Neuronal stem cell (in vitro differentiated cells): ENCODE results near the gene MORF4L1.

Experiments
- DNase-seq: peaks from one replicate; pipeline ENCODE4 v3.0.0-alpha.2; 2013; ENCODE audit warnings: low spot score
- H2AFZ ChIP-seq: one replicate; pipeline ENCODE4 v1.6.1; 2013; ENCODE audit warnings: mild to moderate bottlenecking, low read length, inconsistent platforms
- H2AK5ac ChIP-seq: 2 replicates; pipeline ENCODE4 v1.6.1; 2013; ENCODE audit warnings: low read depth, mild to moderate bottlenecking, inconsistent platforms, low read length, moderate library complexity, mixed read lengths
- H2BK120ac ChIP-seq: 2 replicates; pipeline ENCODE4 v1.6.1; 2013; ENCODE audit warnings: low read depth, mild to moderate bottlenecking, inconsistent platforms, low read length, moderate library complexity, mixed read lengths
- H2BK12ac ChIP-seq: one replicate; pipeline ENCODE4 v1.6.1; 2013; ENCODE audit warnings: low read length, inconsistent platforms
- H2BK15ac ChIP-seq: 2 replicates; pipeline ENCODE4 v1.6.1; 2013; ENCODE audit warnings: mild to moderate bottlenecking, low read length, inconsistent platforms, mixed read lengths
- H2BK5ac ChIP-seq: one replicate; pipeline ENCODE4 v1.6.1; 2013; ENCODE audit warnings: inconsistent platforms, mild to moderate bottlenecking, low read length, moderate library complexity
- H3K14ac ChIP-seq: one replicate; pipeline ENCODE4 v1.6.1; 2013; ENCODE audit warnings: low read length, inconsistent platforms
- H3K18ac ChIP-seq: 2 replicates; pipeline ENCODE4 v1.6.1; 2013; ENCODE audit warnings: low read length, inconsistent platforms
- H3K23ac ChIP-seq: 2 replicates; pipeline ENCODE4 v1.6.1; 2013; ENCODE audit warnings: low read depth, mild to moderate bottlenecking, mixed read lengths, low read length, inconsistent platforms; ENCODE audit not compliant: poor library complexity
- H3K27ac ChIP-seq: replicated peaks from 3 replicates; pipeline ENCODE4 v1.5.1; 2013; ENCODE audit warnings: low read length, inconsistent platforms
- H3K27me3 ChIP-seq, 3 experiments: 2 replicates each; pipeline ENCODE4 v1.6.1; 2013; ENCODE audit warnings: low read length in 3 of 3, mild to moderate bottlenecking in 2 of 3, inconsistent platforms in 1 of 3, low read depth in 1 of 3, mixed read lengths in 1 of 3, moderate library complexity in 1 of 3; ENCODE audit not compliant: control insufficient read depth in 3 of 3, insufficient read depth in 3 of 3
- H3K36me3 ChIP-seq, 2 donors: replicated peaks in 1 of 2; 2 replicates each; pipeline ENCODE4 v1.6.1; 2013; ENCODE audit warnings: low read length in 2 of 2; ENCODE audit not compliant: control insufficient read depth in 2 of 2, insufficient read depth in 2 of 2
- H3K4ac ChIP-seq: 2 replicates; pipeline ENCODE4 v1.6.1; 2013; ENCODE audit warnings: inconsistent platforms, mild to moderate bottlenecking, low read length, moderate library complexity
- H3K4me1 ChIP-seq, 2 donors: 1 replicate in 1 of 2; 2 replicates in 1 of 2; pipeline ENCODE4 v1.6.1; 2013; ENCODE audit warnings: low read length in 2 of 2, low read depth in 1 of 2; ENCODE audit not compliant: control insufficient read depth in 2 of 2, insufficient read depth in 1 of 2
- H3K4me2 ChIP-seq: one replicate; pipeline ENCODE4 v1.6.1; 2013; ENCODE audit warnings: mild to moderate bottlenecking, low read length, inconsistent platforms; ENCODE audit not compliant: insufficient read depth, poor library complexity, severe bottlenecking
- H3K4me3 ChIP-seq, 2 donors: 2 replicates each; pipeline ENCODE4 v1.5.1; 2013; ENCODE audit warnings: low read length in 2 of 2, mild to moderate bottlenecking in 2 of 2, inconsistent platforms in 1 of 2, moderate library complexity in 1 of 2
- H3K79me1 ChIP-seq: one replicate; pipeline ENCODE4 v1.6.1; 2013; ENCODE audit warnings: low read depth, mild to moderate bottlenecking, inconsistent platforms, low read length, moderate library complexity
- H3K9ac ChIP-seq: one replicate; pipeline ENCODE4 v1.6.1; 2013; ENCODE audit warnings: mild to moderate bottlenecking, low read depth, low read length, inconsistent platforms; ENCODE audit not compliant: poor library complexity
- H3K9me3 ChIP-seq, 2 donors: replicated peaks in 1 of 2; 2 replicates each; pipeline versions ENCODE3 to v1.6.1; 2013; ENCODE audit warnings: low read length in 2 of 2, mild to moderate bottlenecking in 2 of 2, inconsistent platforms in 1 of 2, low read depth in 1 of 2, mixed read lengths in 1 of 2, moderate library complexity in 1 of 2; ENCODE audit not compliant: control insufficient read depth in 2 of 2, insufficient read depth in 1 of 2
- H4K8ac ChIP-seq: one replicate; pipeline ENCODE4 v1.6.1; 2013; ENCODE audit warnings: low read depth, mild to moderate bottlenecking, inconsistent platforms, low read length, moderate library complexity
- H4K91ac ChIP-seq: one replicate; pipeline ENCODE4 v1.6.1; 2013; ENCODE audit warnings: low read length, low read depth, mild to moderate bottlenecking, inconsistent platforms; ENCODE audit not compliant: poor library complexity
- WGBS, 2 donors: extraction: QIAGEN DNeasy Blood & Tissue Kit; methylation state at CpG; one replicate each; pipeline ENCODE4 v1.1.7; 2013; ENCODE audit warnings: missing lambda C conversion rate in 2 of 2, mixed read lengths in 1 of 2; ENCODE audit not compliant: insufficient read length in 2 of 2, insufficient replicate concordance in 1 of 2; ENCODE audit errors: extremely low coverage in 2 of 2; 5-methylcytosine and 5-hydroxymethylcytosine counted together

The MORF4L1 gene

GRCh38 chr15:78922527-78922926 is 49.8 kb downstream of the MORF4L1 start:
- Histone ChIP-seq H3K79me1 (no peaks in the 10 kb centered on the region), H2AK5ac (peak overlapping the region; percentile 46), H3K4me2 (no peak overlapping the region)

GRCh38 chr15:78923015-78923414 is 50.3 kb downstream of the MORF4L1 start:
- H3K36me3 ChIP-seq = peaks cover 32 to 69% of the 10 kb centered on the region in 2 donors
- no peaks in the 10 kb centered on the region for H3K79me1 ChIP-seq
- WGBS, 2 donors = no CpG with 5 or more reads among the region's 7 CpGs

More at GRCh38 chr15:78922527-78922926, 49.8 kb downstream of the MORF4L1 start:
- H3K27ac ChIP-seq = no peak overlapping the region
- H2BK12ac ChIP-seq = no peak overlapping the region
- H2BK120ac ChIP-seq = no peak overlapping the region
- H3K23ac ChIP-seq = no peak overlapping the region
- no peaks in the 10 kb centered on the region for H3K4me1 ChIP-seq
- no peak overlapping the region for H2BK15ac ChIP-seq
- H4K8ac ChIP-seq = no peak overlapping the region
- no peak overlapping the region for H2AFZ ChIP-seq
- no peaks in the 10 kb centered on the region for H3K9me3 ChIP-seq
- H3K4ac ChIP-seq = no peak overlapping the region
- H3K18ac ChIP-seq = no peak overlapping the region
- peaks cover 32 to 71% of the 10 kb centered on the region in 2 donors for H3K36me3 ChIP-seq
- H4K91ac ChIP-seq = no peak overlapping the region
- H2BK5ac ChIP-seq = no peak overlapping the region
- no peak for DNase-seq
- no peak overlapping the region for H3K9ac ChIP-seq
- WGBS, 2 donors = no CpG with 5 or more reads among the region's 7 CpGs
- no peaks in the 10 kb centered on the region for H3K27me3 ChIP-seq
- no peak overlapping the region for H3K14ac ChIP-seq
- no peak overlapping the region for H3K4me3 ChIP-seq

GRCh38 chr15:78923480-78924360 is 51.0 kb downstream of the MORF4L1 start:
- Histone ChIP-seq H3K4me3 (no peak overlapping the region), H3K9me3 (no peaks in the 10 kb centered on the region), H2BK12ac (no peak overlapping the region), H4K91ac (no peak overlapping the region), H3K18ac (no peak overlapping the region), H2BK15ac (no peak overlapping the region), H3K27ac (no peak overlapping the region), H2AFZ (no peak overlapping the region), H2AK5ac (no peak overlapping the region), H3K9ac (no peak overlapping the region), H3K4me2 (no peak overlapping the region), H2BK5ac (no peak overlapping the region), H4K8ac (no peak overlapping the region), H3K36me3 (peaks cover 32 to 63% of the 10 kb centered on the region in 2 donors), H3K79me1 (no peaks in the 10 kb centered on the region), H3K4ac (no peak overlapping the region), H3K4me1 (no peaks in the 10 kb centered on the region), H3K23ac (no peak overlapping the region), H3K14ac (no peak overlapping the region), H3K27me3 (no peaks in the 10 kb centered on the region), H2BK120ac (no peak overlapping the region)
- DNase-seq = no peak
- WGBS, 2 donors = no CpG with 5 or more reads among the region's 18 CpGs

More at GRCh38 chr15:78923015-78923414, 50.3 kb downstream of the MORF4L1 start:
- no peaks in the 10 kb centered on the region for H3K9me3 ChIP-seq
- no peak overlapping the region for H2BK120ac ChIP-seq
- H4K8ac ChIP-seq = no peak overlapping the region
- H3K9ac ChIP-seq = no peak overlapping the region
- H2BK5ac ChIP-seq = no peak overlapping the region
- H3K4ac ChIP-seq = no peak overlapping the region
- DNase-seq = no peak
- H4K91ac ChIP-seq = no peak overlapping the region
- no peak overlapping the region for H3K4me2 ChIP-seq
- H3K27ac ChIP-seq = no peak overlapping the region
- H3K27me3 ChIP-seq = no peaks in the 10 kb centered on the region
- H3K18ac ChIP-seq = no peak overlapping the region
- H2BK12ac ChIP-seq = no peak overlapping the region
- no peak overlapping the region for H2BK15ac ChIP-seq
- no peaks in the 10 kb centered on the region for H3K4me1 ChIP-seq
- H2AK5ac ChIP-seq = no peak overlapping the region
- H3K4me3 ChIP-seq = no peak overlapping the region
- H3K23ac ChIP-seq = no peak overlapping the region
- H3K14ac ChIP-seq = no peak overlapping the region
- no peak overlapping the region for H2AFZ ChIP-seq

- H2BK5ac ChIP-seq = no peak overlapping the region
- H2AFZ ChIP-seq = no peak overlapping the region
- H3K4me1 ChIP-seq = no peaks in the 10 kb centered on the region
- no peak overlapping the region for H3K4me3 ChIP-seq
- H4K8ac ChIP-seq = no peak overlapping the region
- no peak overlapping the region for H3K27ac ChIP-seq
- peaks cover 31 to 49% of the 10 kb centered on the region in 2 donors for H3K36me3 ChIP-seq
- no peak overlapping the region for H4K91ac ChIP-seq
- no peak overlapping the region for H3K18ac ChIP-seq
- no peak overlapping the region for H3K23ac ChIP-seq
- WGBS, 2 donors = no CpG with 5 or more reads among the region's 10 CpGs
- H3K27me3 ChIP-seq = no peaks in the 10 kb centered on the region
- no peak overlapping the region for H2BK12ac ChIP-seq
- no peak for DNase-seq
- H3K9me3 ChIP-seq = no peaks in the 10 kb centered on the region
- no peak overlapping the region for H2BK15ac ChIP-seq
- no peaks in the 10 kb centered on the region for H3K79me1 ChIP-seq
- no peak overlapping the region for H2BK120ac ChIP-seq
- H3K4me2 ChIP-seq = no peak overlapping the region
- H3K9ac ChIP-seq = no peak overlapping the region
- H3K14ac ChIP-seq = no peak overlapping the region
- H2AK5ac ChIP-seq = no peak overlapping the region
- no peak overlapping the region for H3K4ac ChIP-seq
Measured at GRCh38 chr15:78925076-78925624, 52.5 kb downstream of the MORF4L1 start.
